Fibroblast of villous mesenchyme (primary cell): ENCODE results near the gene YAF2. TPM values are rescaled to one million over a fixed set of nuclear protein-coding genes. Genes with fewer than 3 reads are reported as not detected.

Experiments
- DNase-seq: peaks from one replicate; pipeline ENCODE4 v3.0.0-alpha.2; 2010; ENCODE audit warnings: low read depth
- H3K4me3 ChIP-seq: 2 replicates; pipeline ENCODE4 v1.5.1; 2011; ENCODE audit warnings: low read depth, mild to moderate bottlenecking, low read length
- total RNA-seq: library from RNA; depleted of rRNA; stranded (reverse); fragments of >200 nt; gene quantifications from 2 replicates; pipeline ENCODE4 v1.2.3, GENCODE V29; 2012
- TF ChIP-seq, protein P1 (sequence below): IDR thresholded peaks from 2 replicates; pipeline ENCODE4 v1.5.1; 2012; ENCODE audit warnings: low read depth, mild to moderate bottlenecking, low read length; ENCODE audit not compliant: insufficient read depth

The YAF2 gene
- 14.2 and 20.7 TPM in 2 replicates for total RNA-seq

DNA sequence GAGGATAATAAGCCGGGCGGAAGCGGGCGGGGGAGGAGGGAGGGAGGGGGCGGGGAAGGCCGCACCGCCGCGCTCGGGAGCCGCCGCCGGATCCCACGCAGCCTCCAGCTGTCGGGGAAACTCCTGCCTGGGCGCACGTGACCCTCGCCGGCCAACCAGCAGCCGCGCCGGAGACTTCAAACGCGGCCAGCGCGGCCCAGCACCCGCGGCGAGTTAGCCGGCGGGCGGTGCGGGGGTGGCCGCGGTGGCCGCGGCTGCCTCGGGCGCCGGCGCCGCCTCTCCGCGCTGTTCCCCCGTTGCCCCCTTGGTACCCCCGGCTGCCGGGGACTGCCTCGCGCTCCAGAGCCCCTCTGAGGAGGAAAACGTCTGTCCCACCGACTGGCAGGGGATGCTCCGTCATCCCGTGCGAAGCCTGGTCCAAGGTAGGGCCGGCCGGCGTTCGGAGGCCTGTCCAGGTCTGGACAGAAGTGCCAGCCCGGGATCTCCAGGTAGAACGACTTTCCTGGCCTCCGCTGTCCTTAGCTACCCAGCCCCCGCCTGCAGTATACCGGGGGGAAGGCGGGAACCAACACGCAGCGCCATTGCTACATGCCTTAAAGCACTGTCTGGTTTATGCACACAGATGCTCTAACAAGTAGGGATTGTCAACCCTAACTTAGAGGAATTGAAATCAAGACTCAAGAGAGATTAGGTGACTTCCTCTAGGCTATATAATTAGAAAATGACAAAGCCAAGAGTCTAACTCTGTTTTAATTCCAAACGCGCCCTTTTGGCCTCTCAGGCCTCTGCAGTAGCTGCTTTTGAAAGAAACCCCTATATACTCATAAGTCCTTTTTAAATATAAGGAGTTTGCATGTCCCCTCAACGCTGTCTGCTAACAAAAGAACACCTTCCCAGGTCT lies at the start of gene YAF2:
Gene YAF2 (minus strand): TSS at position 9 of the 901 bp plus-strand sequence. CDS start 68 bp downstream, outside the sequence.
- peak within 1 kb of the TSS; percentile 78 for H3K4me3 ChIP-seq
- TF ChIP-seq, protein P1, sequence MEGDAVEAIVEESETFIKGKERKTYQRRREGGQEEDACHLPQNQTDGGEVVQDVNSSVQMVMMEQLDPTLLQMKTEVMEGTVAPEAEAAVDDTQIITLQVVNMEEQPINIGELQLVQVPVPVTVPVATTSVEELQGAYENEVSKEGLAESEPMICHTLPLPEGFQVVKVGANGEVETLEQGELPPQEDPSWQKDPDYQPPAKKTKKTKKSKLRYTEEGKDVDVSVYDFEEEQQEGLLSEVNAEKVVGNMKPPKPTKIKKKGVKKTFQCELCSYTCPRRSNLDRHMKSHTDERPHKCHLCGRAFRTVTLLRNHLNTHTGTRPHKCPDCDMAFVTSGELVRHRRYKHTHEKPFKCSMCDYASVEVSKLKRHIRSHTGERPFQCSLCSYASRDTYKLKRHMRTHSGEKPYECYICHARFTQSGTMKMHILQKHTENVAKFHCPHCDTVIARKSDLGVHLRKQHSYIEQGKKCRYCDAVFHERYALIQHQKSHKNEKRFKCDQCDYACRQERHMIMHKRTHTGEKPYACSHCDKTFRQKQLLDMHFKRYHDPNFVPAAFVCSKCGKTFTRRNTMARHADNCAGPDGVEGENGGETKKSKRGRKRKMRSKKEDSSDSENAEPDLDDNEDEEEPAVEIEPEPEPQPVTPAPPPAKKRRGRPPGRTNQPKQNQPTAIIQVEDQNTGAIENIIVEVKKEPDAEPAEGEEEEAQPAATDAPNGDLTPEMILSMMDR = no peak
- peak; percentile 90 for DNase-seq

DNA sequence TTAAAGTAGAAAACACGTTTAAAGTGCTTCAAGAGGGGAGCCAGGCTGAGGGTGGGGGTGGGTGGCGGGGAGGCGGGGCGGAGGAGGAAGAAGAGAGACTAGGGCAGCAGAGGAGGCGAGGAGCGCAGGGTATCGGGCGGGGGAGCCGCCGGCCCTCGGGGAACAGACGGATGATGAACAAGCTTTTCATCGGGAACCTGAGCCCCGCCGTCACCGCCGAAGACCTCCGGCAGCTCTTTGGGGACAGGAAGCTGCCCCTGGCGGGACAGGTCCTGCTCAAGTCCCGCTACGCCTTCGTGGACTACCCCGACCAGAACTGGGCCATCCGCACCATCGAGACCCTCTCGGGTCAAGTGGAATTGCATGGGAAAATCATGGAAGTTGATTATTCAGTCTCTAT lies 48.7 kb upstream of the YAF2 start:
- TF ChIP-seq, protein P1 = no peak
- DNase-seq = no peak
- no peak overlapping the region for H3K4me3 ChIP-seq

DNA sequence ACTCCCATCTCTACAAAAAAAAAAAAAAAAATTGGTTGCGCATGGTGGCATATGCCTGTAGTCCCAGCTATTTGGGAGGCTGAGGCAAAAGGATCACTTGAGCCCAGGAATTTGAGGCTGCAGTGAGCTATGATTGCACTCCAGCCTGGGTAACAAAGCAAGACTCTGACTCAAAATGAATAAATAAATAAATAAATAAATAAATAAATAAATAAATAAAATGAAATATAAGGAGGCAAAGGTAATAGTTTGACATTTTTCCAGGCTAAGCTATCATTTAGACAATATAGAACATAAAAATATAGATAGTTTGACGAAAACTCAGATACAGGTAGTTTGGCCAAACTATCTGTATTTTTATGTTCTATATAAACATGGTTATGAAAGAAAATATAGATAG lies 47.4 kb upstream of the YAF2 start:
- no peak overlapping the region for H3K4me3 ChIP-seq
- TF ChIP-seq, protein P1 = no peak
- DNase-seq = no peak

- no peak for DNase-seq
- H3K4me3 ChIP-seq = no peak overlapping the region
- TF ChIP-seq, protein P1 = no peak
Measured at GRCh38 chr12:42284876-42285275, 46.8 kb upstream of the YAF2 start.

DNA sequence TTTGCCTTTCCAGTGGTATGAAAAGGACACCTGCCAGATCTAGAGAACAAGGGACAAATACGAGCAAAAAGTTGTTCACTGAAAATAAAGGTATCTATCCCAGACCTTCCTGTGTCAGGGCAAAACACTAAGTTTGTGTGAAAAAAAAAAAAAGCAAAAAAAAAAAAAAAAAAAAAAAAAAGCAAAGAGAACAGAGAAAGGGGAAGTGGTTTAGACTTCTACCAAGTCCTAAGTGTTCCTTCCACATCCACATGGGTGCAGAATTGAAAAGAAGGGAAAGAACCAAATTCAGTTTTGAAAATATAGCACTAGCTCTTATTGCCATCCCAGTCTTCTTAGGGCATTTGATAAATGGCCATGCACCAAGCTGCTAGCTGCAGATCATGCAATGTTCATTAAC lies 46.1 kb upstream of the YAF2 start:
- TF ChIP-seq, protein P1 = no peak
- no peak overlapping the region for H3K4me3 ChIP-seq
- DNase-seq = no peak

GRCh38 chr12:42283739-42284138 lies 45.7 kb upstream of the YAF2 start:
- TF ChIP-seq, protein P1 = no peak
- DNase-seq = no peak
- no peak overlapping the region for H3K4me3 ChIP-seq
